Neural crest cell (in vitro differentiated cells): ENCODE measurements around the gene ZNF331. TPM values are rescaled to one million over a fixed set of nuclear protein-coding genes. Genes with fewer than 3 reads are reported as not detected.
A peak's percentile ranks its signal among the peaks of the same experiment; 100 is the strongest.

ENCODE experiments used
- DNase-seq: peaks from one replicate; pipeline ENCODE4 v3.0.0; 2021; ENCODE audit warnings: low read depth, mixed read lengths, low spot score
- H3K27ac Mint-ChIP-seq: one replicate; pipeline ENCODE4 v1.8.0; 2021; ENCODE audit warnings: mild to moderate bottlenecking, mixed read lengths; ENCODE audit not compliant: unreplicated experiment
- H3K27me3 Mint-ChIP-seq: 2 replicates; pipeline ENCODE4 v1.8.0; 2021; ENCODE audit warnings: low read depth, mild to moderate bottlenecking, mixed read lengths
- H3K36me3 Mint-ChIP-seq: 2 replicates; pipeline ENCODE4 v1.8.0; 2021; ENCODE audit warnings: low read depth, mild to moderate bottlenecking, mixed read lengths
- H3K4me1 Mint-ChIP-seq: 2 replicates; pipeline ENCODE4 v1.8.0; 2021; ENCODE audit warnings: mixed read lengths
- H3K4me3 Mint-ChIP-seq: one replicate; pipeline ENCODE4 v1.8.0; 2021; ENCODE audit warnings: mild to moderate bottlenecking, mixed read lengths
- H3K9me3 Mint-ChIP-seq: 2 replicates; pipeline ENCODE4 v1.8.0; 2021; ENCODE audit warnings: mixed read lengths
- CTCF ChIP-seq: fragments of 200-600 bp; sonication (generic); conservative IDR thresholded peaks from 2 replicates; pipeline ENCODE4 v1.5.0; 2021; ENCODE audit warnings: antibody characterized with exemption, mild to moderate bottlenecking
- total RNA-seq: library from RNA; stranded (reverse); gene quantifications from 2 replicates; pipeline ENCODE4 v1.2.1, GENCODE V29; 2021

ZNF331 gene
- total RNA-seq, 1 donor from 2014 or later: 36.6 TPM

GRCh38 chr19:53504885-53505284, 33.1 kb upstream of the ZNF331 start:
- H3K27ac Mint-ChIP-seq: no peak overlapping the region
- peak overlapping the region; percentile 5 for H3K4me3 Mint-ChIP-seq
- peaks cover 3% of the 10 kb centered on the region for H3K9me3 Mint-ChIP-seq
- H3K27me3 Mint-ChIP-seq: peaks cover 3% of the 10 kb centered on the region
- no peak for TF ChIP-seq CTCF
- DNase-seq: no peak
- peaks cover 7% of the 10 kb centered on the region for H3K4me1 Mint-ChIP-seq
- no peaks in the 10 kb centered on the region for H3K36me3 Mint-ChIP-seq

- Mint-ChIP-seq H3K36me3 (no peaks in the 10 kb centered on the region), H3K4me1 (peaks cover 7% of the 10 kb centered on the region), H3K27me3 (peaks cover 3% of the 10 kb centered on the region), H3K27ac (no peak overlapping the region), H3K9me3 (no peaks in the 10 kb centered on the region), H3K4me3 (no peak overlapping the region)
- DNase-seq: no peak
- TF ChIP-seq CTCF: no peak
Observed at GRCh38 chr19:53506728-53507127, 31.2 kb upstream of the ZNF331 start.

- Mint-ChIP-seq H3K27ac (no peak overlapping the region), H3K27me3 (peaks cover 3% of the 10 kb centered on the region), H3K4me3 (no peak overlapping the region), H3K9me3 (no peaks in the 10 kb centered on the region), H3K4me1 (peaks cover 7% of the 10 kb centered on the region), H3K36me3 (no peaks in the 10 kb centered on the region)
- DNase-seq: no peak
- TF ChIP-seq CTCF: no peak
Observed at GRCh38 chr19:53507523-53508442, 30.2 kb upstream of the ZNF331 start.

- Mint-ChIP-seq H3K4me3 (no peak overlapping the region), H3K9me3 (no peaks in the 10 kb centered on the region), H3K27ac (no peak overlapping the region), H3K36me3 (no peaks in the 10 kb centered on the region), H3K4me1 (peaks cover 3% of the 10 kb centered on the region), H3K27me3 (peaks cover under 1% of the 10 kb centered on the region)
- no peak for DNase-seq
- TF ChIP-seq CTCF: no peak
Observed at GRCh38 chr19:53509443-53509842, 28.5 kb upstream of the ZNF331 start.

- TF ChIP-seq CTCF: no peak
- no peak for DNase-seq
- Mint-ChIP-seq H3K4me3 (no peak overlapping the region), H3K36me3 (no peaks in the 10 kb centered on the region), H3K4me1 (peaks cover under 1% of the 10 kb centered on the region), H3K9me3 (no peaks in the 10 kb centered on the region), H3K27ac (no peak overlapping the region), H3K27me3 (no peaks in the 10 kb centered on the region)
Observed at GRCh38 chr19:53509845-53510244, 28.1 kb upstream of the ZNF331 start.
